Right forelimb (tissue), 1 donor: ENCODE measurements around the gene NIPAL1.
"Not testable (repeated sequence)": the region's sequence is repeated elsewhere in the genome, so short reads cannot be mapped to it uniquely, and the experiment has no call there.

Experiments used
- DNase-seq: peaks from one replicate; pipeline ENCODE4 v3.0.0-alpha.2; 2018

Gene NIPAL1

GRCh38 chr4:48016141-48017107 lies at the start of gene NIPAL1, which contains the start of gene CNGA1:
NIPAL1 (plus strand) TSS chr4:48016772; CDS start chr4:48016840, 68 bp downstream.
CNGA1 (minus strand) TSS chr4:48016681; CDS start chr4:47952689, 63,992 bp downstream.
- DNase-seq: peak; percentile 80

GRCh38 chr4:47968847-47969246 lies 47.7 kb upstream of the NIPAL1 start:
- no peak for DNase-seq

GRCh38 chr4:47972181-47972580 lies 44.4 kb upstream of the NIPAL1 start:
- DNase-seq: no peak

- DNase-seq: no peak
Measured at GRCh38 chr4:47972721-47973120, 43.9 kb upstream of the NIPAL1 start.

GRCh38 chr4:47974566-47974965 lies 42.0 kb upstream of the NIPAL1 start:
- DNase-seq: no peak

GRCh38 chr4:47990145-47990544 lies 26.4 kb upstream of the NIPAL1 start:
- no peak for DNase-seq

GRCh38 chr4:47992475-47992874 lies 24.1 kb upstream of the NIPAL1 start:
- DNase-seq: not testable (repeated sequence)

GRCh38 chr4:47996021-47996420 lies 20.6 kb upstream of the NIPAL1 start:
- no peak for DNase-seq

GRCh38 chr4:48002267-48002666 lies 14.3 kb upstream of the NIPAL1 start:
- DNase-seq: no peak

- DNase-seq: not testable (repeated sequence)
Measured at GRCh38 chr4:48003568-48003967, 13.0 kb upstream of the NIPAL1 start.

- no peak for DNase-seq
Measured at GRCh38 chr4:48005781-48006180, 10.8 kb upstream of the NIPAL1 start.

GRCh38 chr4:48008021-48008596 lies 8.5 kb upstream of the NIPAL1 start:
- no peak for DNase-seq

- not testable (repeated sequence) for DNase-seq
Measured at GRCh38 chr4:48010906-48011305, 5.7 kb upstream of the NIPAL1 start.

GRCh38 chr4:48011722-48012121 lies 4.8 kb upstream of the NIPAL1 start:
- DNase-seq: no peak

GRCh38 chr4:48012824-48013223 lies 3.7 kb upstream of the NIPAL1 start:
- no peak for DNase-seq

GRCh38 chr4:48015216-48015615 lies 1.4 kb upstream of the NIPAL1 start:
- DNase-seq: no peak

GRCh38 chr4:48015678-48016077 lies 894 bp upstream of the NIPAL1 start:
- no peak for DNase-seq

GRCh38 chr4:48017108-48017571 lies 568 bp downstream of the NIPAL1 start:
- DNase-seq: peak; percentile 60

GRCh38 chr4:48018112-48018511 lies 1.5 kb downstream of the NIPAL1 start:
- no peak for DNase-seq

- DNase-seq: no peak
Measured at GRCh38 chr4:48021100-48021499, 4.5 kb downstream of the NIPAL1 start.

- DNase-seq: no peak
Measured at GRCh38 chr4:48022192-48022799, 5.7 kb downstream of the NIPAL1 start.

- DNase-seq: no peak
Measured at GRCh38 chr4:48024522-48024921, 8.0 kb downstream of the NIPAL1 start.

GRCh38 chr4:48025005-48025404 lies 8.4 kb downstream of the NIPAL1 start:
- DNase-seq: no peak
